Stimulated activated naive CD8-positive, alpha-beta T cell treated with anti-CD3 and anti-CD28 coated beads, Interleukin-15, Interleukin-2, amounts not matched to agents 100 U/mL and 50 U/mL, for 24 hours (primary cell): ENCODE results near the gene HEBP1.

Experiments used
- ATAC-seq: fragments of 150-1000 bp; cut with Tn5 transposase; one replicate; pipeline ENCODE4 v1.10.0; 2021
- DNase-seq: peaks from one replicate; pipeline ENCODE4 v3.0.0; 2021

The HEBP1 gene

GRCh38 chr12:12951504-12951903 lies 48.6 kb downstream of the HEBP1 start:
- ATAC-seq: no peak

GRCh38 chr12:12947902-12948301 lies 52.2 kb downstream of the HEBP1 start:
- DNase-seq (no peak), ATAC-seq (no peak)

More at GRCh38 chr12:12951504-12951903, 48.6 kb downstream of the HEBP1 start:
- DNase-seq: no peak

- ATAC-seq (no peak), DNase-seq (no peak)
These were observed 53.2 kb downstream of the HEBP1 start for GRCh38 chr12:12946686-12947355.

- no peak for ATAC-seq
- no peak for DNase-seq
These were observed 54.5 kb downstream of the HEBP1 start for GRCh38 chr12:12945591-12945990.

GRCh38 chr12:12943586-12944260 lies 56.3 kb downstream of the HEBP1 start:
- ATAC-seq (no peak), DNase-seq (no peak)

GRCh38 chr12:12941450-12942350 lies 58.4 kb downstream of the HEBP1 start:
- ATAC-seq (no peak), DNase-seq (no peak)

GRCh38 chr12:12939888-12940287 lies 60.2 kb downstream of the HEBP1 start:
- DNase-seq (no peak), ATAC-seq (no peak)

- DNase-seq (no peak), ATAC-seq (no peak)
These were observed 61.5 kb downstream of the HEBP1 start for GRCh38 chr12:12938541-12938940.

GRCh38 chr12:12936983-12937491 lies 63.0 kb downstream of the HEBP1 start:
- ATAC-seq (no peak), DNase-seq (no peak)

GRCh38 chr12:12934556-12934955 lies 65.5 kb downstream of the HEBP1 start:
- no peak for ATAC-seq
- no peak for DNase-seq

GRCh38 chr12:12933742-12934141 lies 66.3 kb downstream of the HEBP1 start:
- DNase-seq (no peak), ATAC-seq (no peak)

- DNase-seq: no peak
- ATAC-seq: no peak
These were observed 69.3 kb downstream of the HEBP1 start for GRCh38 chr12:12930633-12931219.

- ATAC-seq (no peak), DNase-seq (no peak)
These were observed 70.4 kb downstream of the HEBP1 start for GRCh38 chr12:12929696-12930095.

GRCh38 chr12:12927211-12928079 lies 72.6 kb downstream of the HEBP1 start:
- ATAC-seq (peak; percentile 46), DNase-seq (peak; percentile 47)

GRCh38 chr12:12926571-12927071 lies 73.4 kb downstream of the HEBP1 start:
- no peak for DNase-seq
- no peak for ATAC-seq

- ATAC-seq: no peak
- no peak for DNase-seq
These were observed 74.7 kb downstream of the HEBP1 start for GRCh38 chr12:12925388-12925787.
